GM21529 (cell line): Measurements from ENCODE around the gene IFIH1.

Experiments used
- ATAC-seq: cut with Tn5 transposase; IDR thresholded peaks from one replicate; pipeline ENCODE4 v1.9.1; 2021; ENCODE audit not compliant: unreplicated experiment

IFIH1 gene

GRCh38 chr2:162312853-162313252 is 5.6 kb downstream of the IFIH1 start:
- ATAC-seq = no peak

- ATAC-seq = peak; percentile 45
These were observed 9.6 kb downstream of the IFIH1 start for GRCh38 chr2:162308747-162309503.

- no peak for ATAC-seq
These were observed 12.6 kb downstream of the IFIH1 start for GRCh38 chr2:162305901-162306300.

GRCh38 chr2:162301877-162302276 is 16.6 kb downstream of the IFIH1 start:
- no peak for ATAC-seq

- peak; percentile 82 for ATAC-seq
These were observed 17.2 kb downstream of the IFIH1 start for GRCh38 chr2:162301151-162301804.

- no peak for ATAC-seq
These were observed 18.2 kb downstream of the IFIH1 start for GRCh38 chr2:162300266-162300665.

GRCh38 chr2:162298669-162299335 is 19.7 kb downstream of the IFIH1 start:
- no peak for ATAC-seq

- peak; percentile 64 for ATAC-seq
These were observed 20.4 kb downstream of the IFIH1 start for GRCh38 chr2:162297925-162298552.

- ATAC-seq = no peak
These were observed 23.5 kb downstream of the IFIH1 start for GRCh38 chr2:162295009-162295408.

- no peak for ATAC-seq
These were observed 25.2 kb downstream of the IFIH1 start for GRCh38 chr2:162293122-162293786.

- no peak for ATAC-seq
These were observed 26.7 kb downstream of the IFIH1 start for GRCh38 chr2:162291748-162292147.

GRCh38 chr2:162282765-162283425 is 35.6 kb downstream of the IFIH1 start:
- ATAC-seq = no peak

- ATAC-seq = no peak
These were observed 37.8 kb downstream of the IFIH1 start for GRCh38 chr2:162280654-162281053.

- ATAC-seq = no peak
These were observed 41.1 kb downstream of the IFIH1 start for GRCh38 chr2:162277381-162277780.

- no peak for ATAC-seq
These were observed 50.5 kb downstream of the IFIH1 start for GRCh38 chr2:162267996-162268395.

GRCh38 chr2:162267496-162267895 is 51.0 kb downstream of the IFIH1 start:
- no peak for ATAC-seq

GRCh38 chr2:162266460-162266760 is 52.1 kb downstream of the IFIH1 start:
- no peak for ATAC-seq

GRCh38 chr2:162265666-162266459 is 52.6 kb downstream of the IFIH1 start:
- ATAC-seq = no peak

- peak; percentile 51 for ATAC-seq
These were observed 57.2 kb downstream of the IFIH1 start for GRCh38 chr2:162261032-162261945.
